ENCODE results near the gene POLE4.

POLE4 gene

GRCh38 chr2:74958274-74959105, at the start of gene POLE4:
POLE4 (plus strand) TSS chr2:74958643; CDS start chr2:74958680, 37 bp downstream.
- peak; percentile 74 for DNase-seq

GRCh38 chr2:74908748-74909444, 49.5 kb upstream of the POLE4 start:
- DNase-seq: no peak

GRCh38 chr2:74910245-74910644, 48.2 kb upstream of the POLE4 start:
- no peak for DNase-seq

GRCh38 chr2:74911061-74911460, 47.4 kb upstream of the POLE4 start:
- no peak for DNase-seq

- DNase-seq: no peak
Measured at GRCh38 chr2:74915743-74916142, 42.7 kb upstream of the POLE4 start.

- no peak for DNase-seq
Measured at GRCh38 chr2:74916394-74916793, 42.0 kb upstream of the POLE4 start.

- DNase-seq: no peak
Measured at GRCh38 chr2:74917702-74918619, 40.5 kb upstream of the POLE4 start.

GRCh38 chr2:74919827-74920226, 38.6 kb upstream of the POLE4 start:
- peak; percentile 29 for DNase-seq

- DNase-seq: no peak
Measured at GRCh38 chr2:74921236-74921736, 37.2 kb upstream of the POLE4 start.

- DNase-seq: no peak
Measured at GRCh38 chr2:74922592-74923227, 35.7 kb upstream of the POLE4 start.

GRCh38 chr2:74924463-74925265, 33.8 kb upstream of the POLE4 start:
- no peak for DNase-seq

GRCh38 chr2:74925361-74925786, 33.1 kb upstream of the POLE4 start:
- DNase-seq: no peak

GRCh38 chr2:74927621-74928020, 30.8 kb upstream of the POLE4 start:
- no peak for DNase-seq

GRCh38 chr2:74930811-74931486, 27.5 kb upstream of the POLE4 start:
- DNase-seq: no peak

GRCh38 chr2:74931940-74932339, 26.5 kb upstream of the POLE4 start:
- DNase-seq: no peak

- no peak for DNase-seq
Measured at GRCh38 chr2:74935975-74936391, 22.5 kb upstream of the POLE4 start.

GRCh38 chr2:74937221-74937880, 21.1 kb upstream of the POLE4 start:
- DNase-seq: no peak

- no peak for DNase-seq
Measured at GRCh38 chr2:74938264-74938663, 20.2 kb upstream of the POLE4 start.

GRCh38 chr2:74939919-74940812, 18.3 kb upstream of the POLE4 start:
- no peak for DNase-seq

Data from NCI-H1105 treated with DMSO at 0.1 percent for 48 hours (cell line).